Thyroid gland (tissue), 4 donors: ENCODE results near the gene SETDB1.
A peak's percentile ranks its signal among the peaks of the same experiment; 100 is the strongest.

Experiments
- CTCF ChIP-seq, 6 experiments: fragments of 200-600 bp in 3 of 6; fragments of 450-650 bp in 3 of 6; sonication (generic) in 3 of 6; IDR thresholded peaks; one replicate each; pipeline ENCODE4 v1.5.1; 2016 to 2019; ENCODE audit warnings: antibody characterized with exemption in 6 of 6, mild to moderate bottlenecking in 2 of 6, inconsistent platforms in 1 of 6, moderate library complexity in 1 of 6
- POLR2A ChIP-seq, 2 donors: fragments of 450-650 bp; IDR thresholded peaks; one replicate each; pipeline ENCODE4 v1.6.1; 2017; ENCODE audit warnings: antibody characterized with exemption in 2 of 2, mild to moderate bottlenecking in 2 of 2, moderate library complexity in 1 of 2

- TF ChIP-seq CTCF (IDR thresholded peaks at IDR 0.05) (peak; percentile 26 to 61 (median 40)), POLR2A (IDR thresholded peaks at IDR 0.05) (peak; percentile 29 to 88)
These were observed 80.3 kb downstream of the SETDB1 start, which contains the start of gene MINDY1 for GRCh38 chr1:151006327-151007052.
